ENCODE results near the gene ZNF813.

DNA sequence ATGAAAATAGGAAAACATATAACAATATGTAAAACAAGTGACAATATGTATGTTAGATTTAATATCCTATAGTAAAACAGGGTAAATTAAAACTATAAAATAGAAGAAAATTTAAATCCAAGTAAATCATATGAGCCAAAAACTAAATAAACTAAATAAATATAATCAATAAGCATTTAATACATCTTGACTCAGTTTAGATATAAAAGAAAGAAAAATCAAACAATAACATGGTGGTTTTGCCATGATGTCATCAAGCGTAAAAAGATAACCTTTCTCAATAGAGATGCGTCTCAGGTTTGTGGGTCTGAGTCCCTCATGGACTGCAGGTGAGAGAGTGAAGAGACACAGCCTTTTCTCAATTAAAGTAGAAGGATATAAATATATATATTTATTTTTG is 43.8 kb downstream of the ZNF813 start:
- TF ChIP-seq FOXJ2 (tag; IDR thresholded peaks at IDR 0.05) (no peak), RBBP5 (IDR thresholded peaks at IDR 0.05; ENCODE audit: borderline replicate concordance, insufficient read depth, low read length, poor library complexity, severe bottlenecking) (no peak), CHD2 (IDR thresholded peaks at IDR 0.05; ENCODE audit: low read depth, low read length) (no peak), NFE2 (IDR thresholded peaks at IDR 0.05; ENCODE audit: low read depth) (no peak), CEBPG (CRISPR knock-in tag; IDR thresholded peaks at IDR 0.05) (no peak), CEBPG (tag; conservative IDR thresholded peaks at IDR 0.05 in 1 of 2, IDR thresholded peaks at IDR 0.05 in 1 of 2) (no peak), NONO (IDR thresholded peaks at IDR 0.05; ENCODE audit: low read depth in 2 of 2, low read length in 1 of 2) (no peak), MYNN (IDR thresholded peaks at IDR 0.05) (no peak), MYNN (CRISPR knock-in tag; IDR thresholded peaks at IDR 0.05) (no peak)
- TF ChIP-seq, protein P1, sequence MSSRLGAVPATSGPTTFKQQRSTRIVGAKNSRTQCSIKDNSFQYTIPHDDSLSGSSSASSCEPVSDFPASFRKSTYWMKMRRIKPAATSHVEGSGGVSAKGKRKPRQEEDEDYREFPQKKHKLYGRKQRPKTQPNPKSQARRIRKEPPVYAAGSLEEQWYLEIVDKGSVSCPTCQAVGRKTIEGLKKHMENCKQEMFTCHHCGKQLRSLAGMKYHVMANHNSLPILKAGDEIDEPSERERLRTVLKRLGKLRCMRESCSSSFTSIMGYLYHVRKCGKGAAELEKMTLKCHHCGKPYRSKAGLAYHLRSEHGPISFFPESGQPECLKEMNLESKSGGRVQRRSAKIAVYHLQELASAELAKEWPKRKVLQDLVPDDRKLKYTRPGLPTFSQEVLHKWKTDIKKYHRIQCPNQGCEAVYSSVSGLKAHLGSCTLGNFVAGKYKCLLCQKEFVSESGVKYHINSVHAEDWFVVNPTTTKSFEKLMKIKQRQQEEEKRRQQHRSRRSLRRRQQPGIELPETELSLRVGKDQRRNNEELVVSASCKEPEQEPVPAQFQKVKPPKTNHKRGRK (tag; IDR thresholded peaks at IDR 0.05) = no peak
- TF ChIP-seq, protein P2, sequence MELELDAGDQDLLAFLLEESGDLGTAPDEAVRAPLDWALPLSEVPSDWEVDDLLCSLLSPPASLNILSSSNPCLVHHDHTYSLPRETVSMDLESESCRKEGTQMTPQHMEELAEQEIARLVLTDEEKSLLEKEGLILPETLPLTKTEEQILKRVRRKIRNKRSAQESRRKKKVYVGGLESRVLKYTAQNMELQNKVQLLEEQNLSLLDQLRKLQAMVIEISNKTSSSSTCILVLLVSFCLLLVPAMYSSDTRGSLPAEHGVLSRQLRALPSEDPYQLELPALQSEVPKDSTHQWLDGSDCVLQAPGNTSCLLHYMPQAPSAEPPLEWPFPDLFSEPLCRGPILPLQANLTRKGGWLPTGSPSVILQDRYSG (tag; conservative IDR thresholded peaks at IDR 0.05; ENCODE audit: low read depth) = no peak
- TF ChIP-seq, protein P3, sequence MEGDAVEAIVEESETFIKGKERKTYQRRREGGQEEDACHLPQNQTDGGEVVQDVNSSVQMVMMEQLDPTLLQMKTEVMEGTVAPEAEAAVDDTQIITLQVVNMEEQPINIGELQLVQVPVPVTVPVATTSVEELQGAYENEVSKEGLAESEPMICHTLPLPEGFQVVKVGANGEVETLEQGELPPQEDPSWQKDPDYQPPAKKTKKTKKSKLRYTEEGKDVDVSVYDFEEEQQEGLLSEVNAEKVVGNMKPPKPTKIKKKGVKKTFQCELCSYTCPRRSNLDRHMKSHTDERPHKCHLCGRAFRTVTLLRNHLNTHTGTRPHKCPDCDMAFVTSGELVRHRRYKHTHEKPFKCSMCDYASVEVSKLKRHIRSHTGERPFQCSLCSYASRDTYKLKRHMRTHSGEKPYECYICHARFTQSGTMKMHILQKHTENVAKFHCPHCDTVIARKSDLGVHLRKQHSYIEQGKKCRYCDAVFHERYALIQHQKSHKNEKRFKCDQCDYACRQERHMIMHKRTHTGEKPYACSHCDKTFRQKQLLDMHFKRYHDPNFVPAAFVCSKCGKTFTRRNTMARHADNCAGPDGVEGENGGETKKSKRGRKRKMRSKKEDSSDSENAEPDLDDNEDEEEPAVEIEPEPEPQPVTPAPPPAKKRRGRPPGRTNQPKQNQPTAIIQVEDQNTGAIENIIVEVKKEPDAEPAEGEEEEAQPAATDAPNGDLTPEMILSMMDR (IDR thresholded peaks at IDR 0.05 in 2 of 3, conservative IDR thresholded peaks at IDR 0.05 in 1 of 3; ENCODE audit: insufficient read depth in 2 of 3, low read depth in 1 of 3, low read length in 3 of 3) = no peak

All from K562 (cell line).